Measurements from ENCODE around the gene ENKD1. TPM values are rescaled to one million over a fixed set of nuclear protein-coding genes. Genes with fewer than 3 reads are reported as not detected.

ENKD1 gene
- total and polyA plus RNA-seq, 2 donors (not counting 1 experiment from before 2014, with no cell fraction given) = 13.3 to 14.3 TPM

GRCh38 chr16:67651039-67651438 is 15.5 kb downstream of the ENKD1 start:
- H3K36me3 ChIP-seq (replicated peaks in 1 of 2; ENCODE audit: control extremely low read depth in 1 of 2, control insufficient read depth in 1 of 2, extremely low read depth in 1 of 2, insufficient read depth in 2 of 2, low read length in 1 of 2) = peaks cover 0 to 77% of the 10 kb centered on the region in 2 experiments
- no peak for TF ChIP-seq CTCF (IDR thresholded peaks at IDR 0.05)
- no peak for TF ChIP-seq EZH2 (IDR thresholded peaks at IDR 0.05; ENCODE audit: borderline replicate concordance, insufficient read depth, low read depth, low read length, poor library complexity, severe bottlenecking)
- no peaks in the 10 kb centered on the region for H3K9me3 Mint-ChIP-seq (ENCODE audit: insufficient read depth)
- H3K27me3 Mint-ChIP-seq = no peaks in the 10 kb centered on the region
- peaks cover 10% of the 10 kb centered on the region for H3K4me1 Mint-ChIP-seq
- H3K4me3 ChIP-seq (ENCODE audit: control extremely low read depth in 1 of 5, extremely low read depth in 1 of 5, insufficient read depth in 1 of 5, low read depth in 2 of 5, low read length in 4 of 5) = no peak overlapping the region
- H3K27me3 ChIP-seq (replicated peaks in 1 of 4; ENCODE audit: control extremely low read depth in 1 of 4, control insufficient read depth in 3 of 4, insufficient read depth in 4 of 4, low read length in 3 of 4) = no peaks in the 10 kb centered on the region
- H3K4me2 ChIP-seq (replicated peaks; ENCODE audit: low read depth, low read length, poor library complexity, severe bottlenecking) = no peak overlapping the region
- H3K9ac ChIP-seq (ENCODE audit: low read length) = no peak overlapping the region
- 92% methylated on average over 7 of the region's 7 CpGs for WGBS (ENCODE audit: insufficient coverage)
- peaks cover under 1 to 4% of the 10 kb centered on the region in 2 donors for H3K4me1 ChIP-seq (ENCODE audit: control insufficient read depth in 2 of 2, insufficient read depth in 2 of 2, low read length in 2 of 2)
- no peak overlapping the region for H3K27ac Mint-ChIP-seq
- H3K27ac ChIP-seq (ENCODE audit: low read length in 2 of 2) = no peak overlapping the region
- no peaks in the 10 kb centered on the region for H3K9me3 ChIP-seq (ENCODE audit: control extremely low read depth in 1 of 3, control insufficient read depth in 2 of 3, insufficient read depth in 1 of 3, low read length in 2 of 3)
- H2AFZ ChIP-seq (ENCODE audit: insufficient read depth, low read depth, low read length, poor library complexity, severe bottlenecking) = no peak overlapping the region
- DNase-seq = no peak
- POLR2A ChIA-PET = no interaction called here
- H4K20me1 ChIP-seq (ENCODE audit: control insufficient read depth, insufficient read depth, low read length, poor library complexity, severe bottlenecking) = peaks cover 42% of the 10 kb centered on the region
- H3K4me3 Mint-ChIP-seq = no peak overlapping the region
- H3K79me2 ChIP-seq (ENCODE audit: control insufficient read depth, insufficient read depth, low read length) = peaks cover 39% of the 10 kb centered on the region
- intact Hi-C loops (cut with micrococcal nuclease) = no loop called here
- ATAC-seq (ENCODE audit: low read depth) = no peak
- CTCF ChIA-PET = interaction anchor here (0.8 to 1.8 kb wide), 5 partner anchors 9 to 166 kb away, joined by 3 to 5 read pairs (median 4); partner anchors contain the start of gene ACD

GRCh38 chr16:67650023-67650422 is 16.5 kb downstream of the ENKD1 start:
- no peaks in the 10 kb centered on the region for H3K9me3 ChIP-seq (ENCODE audit: control extremely low read depth in 1 of 3, control insufficient read depth in 2 of 3, insufficient read depth in 1 of 3, low read length in 2 of 3)
- peaks cover 0 to 68% of the 10 kb centered on the region in 2 experiments for H3K36me3 ChIP-seq (replicated peaks in 1 of 2; ENCODE audit: control extremely low read depth in 1 of 2, control insufficient read depth in 1 of 2, extremely low read depth in 1 of 2, insufficient read depth in 2 of 2, low read length in 1 of 2)
- H3K4me3 Mint-ChIP-seq = no peak overlapping the region
- no peak for TF ChIP-seq CTCF (IDR thresholded peaks at IDR 0.05)
- no peak for TF ChIP-seq EZH2 (IDR thresholded peaks at IDR 0.05; ENCODE audit: borderline replicate concordance, insufficient read depth, low read depth, low read length, poor library complexity, severe bottlenecking)
- intact Hi-C loops (cut with micrococcal nuclease) = no loop called here
- ChIA-PET POLR2A (no interaction called here), CTCF (interaction anchor here (0.9 to 1.1 kb wide), 2 partner anchors 129 to 167 kb away, joined by 4 read pairs; no protein-coding TSS in a partner anchor)
- H3K27me3 ChIP-seq (replicated peaks in 1 of 4; ENCODE audit: control extremely low read depth in 1 of 4, control insufficient read depth in 3 of 4, insufficient read depth in 4 of 4, low read length in 3 of 4) = no peaks in the 10 kb centered on the region
- no peaks in the 10 kb centered on the region for H3K9me3 Mint-ChIP-seq (ENCODE audit: insufficient read depth)
- H3K9ac ChIP-seq (ENCODE audit: low read length) = no peak overlapping the region
- ATAC-seq (ENCODE audit: low read depth) (no peak), DNase-seq (no peak)
- H3K4me2 ChIP-seq (replicated peaks; ENCODE audit: low read depth, low read length, poor library complexity, severe bottlenecking) = no peak overlapping the region
- H3K4me3 ChIP-seq (ENCODE audit: control extremely low read depth in 1 of 5, extremely low read depth in 1 of 5, insufficient read depth in 1 of 5, low read depth in 2 of 5, low read length in 4 of 5) = no peak overlapping the region
- WGBS (ENCODE audit: insufficient coverage) = 100% methylated on average over 7 of the region's 8 CpGs
- H3K27me3 Mint-ChIP-seq = no peaks in the 10 kb centered on the region
- peaks cover 9 to 14% of the 10 kb centered on the region in 2 donors for H3K4me1 ChIP-seq (ENCODE audit: control insufficient read depth in 2 of 2, insufficient read depth in 2 of 2, low read length in 2 of 2)
- peaks cover 49% of the 10 kb centered on the region for H3K79me2 ChIP-seq (ENCODE audit: control insufficient read depth, insufficient read depth, low read length)
- H4K20me1 ChIP-seq (ENCODE audit: control insufficient read depth, insufficient read depth, low read length, poor library complexity, severe bottlenecking) = peaks cover 50% of the 10 kb centered on the region
- no peak overlapping the region for H3K27ac ChIP-seq (ENCODE audit: low read length in 2 of 2)
- H2AFZ ChIP-seq (ENCODE audit: insufficient read depth, low read depth, low read length, poor library complexity, severe bottlenecking) = no peak overlapping the region
- H3K4me1 Mint-ChIP-seq = peaks cover 15% of the 10 kb centered on the region
- H3K27ac Mint-ChIP-seq = peak overlapping the region; percentile 10

Data from B cell (primary cell).